ENCODE data around the gene DAPP1.
"Not testable (repeated sequence)": the region's sequence is repeated elsewhere in the genome, so short reads cannot be mapped to it uniquely, and the experiment has no call there.

DNA sequence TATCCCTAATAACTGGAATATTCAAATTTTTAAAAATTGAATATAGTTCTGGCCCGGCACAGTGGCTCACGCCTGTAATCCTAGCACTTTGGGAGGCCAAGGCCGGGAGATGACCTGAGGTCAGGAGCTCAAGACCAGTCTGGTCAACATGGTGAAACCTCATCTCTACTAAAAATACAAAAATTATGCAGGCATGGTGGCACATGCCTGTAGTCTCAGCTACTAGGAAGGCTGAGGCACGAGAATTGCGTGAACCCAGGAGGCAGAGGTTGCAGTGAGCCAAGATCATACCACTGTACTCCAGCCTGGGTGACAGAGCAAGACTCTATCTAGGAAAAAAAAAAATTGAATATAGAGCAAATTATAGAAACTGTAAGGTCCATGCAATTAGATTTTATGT, 13.4 kb downstream of the DAPP1 start:
- not testable (repeated sequence) for TF ChIP-seq CTCF, POLR2A (IDR thresholded peaks at IDR 0.05)
